GM12875 (cell line): ENCODE data around the gene NOS1AP.

Experiments
- H3K4me3 ChIP-seq: one replicate; pipeline ENCODE4 v1.5.1; 2011; ENCODE audit warnings: low read depth, low read length, control low read depth
- CTCF ChIP-seq: IDR thresholded peaks from 2 replicates; pipeline ENCODE4 v1.5.1; 2011; ENCODE audit warnings: low read depth, mild to moderate bottlenecking, control low read depth, inconsistent platforms, low read length, moderate library complexity, borderline replicate concordance; ENCODE audit not compliant: insufficient read depth

NOS1AP gene

GRCh38 chr1:162094271-162094670 lies 24.8 kb downstream of the NOS1AP start:
- no peak for TF ChIP-seq CTCF
- no peak overlapping the region for H3K4me3 ChIP-seq

DNA sequence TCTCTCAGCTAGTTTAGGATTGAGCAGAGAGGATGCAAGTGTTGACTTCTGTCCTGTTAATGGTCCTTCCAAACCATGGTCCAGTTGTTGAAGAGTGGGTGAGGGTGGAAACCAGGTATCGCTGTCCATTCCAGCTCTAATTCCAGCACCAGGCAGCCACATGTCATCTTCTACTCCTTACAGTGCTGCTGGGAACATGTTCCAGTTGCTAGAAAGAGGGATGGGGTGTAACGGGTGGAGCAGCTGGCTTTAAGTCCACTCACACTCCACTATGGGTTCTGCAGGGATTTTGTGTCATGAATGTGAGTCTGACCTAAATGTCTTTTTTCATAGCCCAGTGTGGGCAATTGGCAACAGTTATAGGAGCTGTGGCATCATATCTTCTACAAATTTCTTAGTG lies 25.2 kb downstream of the NOS1AP start:
- H3K4me3 ChIP-seq = no peak overlapping the region
- TF ChIP-seq CTCF = no peak

DNA sequence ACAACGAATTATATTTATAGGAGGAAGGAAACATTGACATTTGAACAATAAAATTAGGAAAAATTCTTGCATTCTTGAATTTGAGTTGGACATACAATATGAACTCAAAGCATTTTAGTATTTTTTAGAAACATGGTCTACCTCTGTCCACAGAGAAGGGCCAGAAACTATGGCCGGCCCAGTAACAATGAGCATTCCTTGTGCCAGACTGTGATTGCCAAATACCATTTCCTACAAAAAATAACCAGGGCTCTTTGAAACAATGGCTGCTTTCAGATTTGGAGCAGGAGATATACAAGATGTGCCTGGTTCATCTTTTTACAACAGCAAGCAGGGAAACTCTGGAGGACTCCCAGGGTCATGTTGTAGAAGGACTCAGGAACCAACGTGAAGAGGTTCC lies 38.4 kb downstream of the NOS1AP start:
- no peak overlapping the region for H3K4me3 ChIP-seq
- no peak for TF ChIP-seq CTCF

DNA sequence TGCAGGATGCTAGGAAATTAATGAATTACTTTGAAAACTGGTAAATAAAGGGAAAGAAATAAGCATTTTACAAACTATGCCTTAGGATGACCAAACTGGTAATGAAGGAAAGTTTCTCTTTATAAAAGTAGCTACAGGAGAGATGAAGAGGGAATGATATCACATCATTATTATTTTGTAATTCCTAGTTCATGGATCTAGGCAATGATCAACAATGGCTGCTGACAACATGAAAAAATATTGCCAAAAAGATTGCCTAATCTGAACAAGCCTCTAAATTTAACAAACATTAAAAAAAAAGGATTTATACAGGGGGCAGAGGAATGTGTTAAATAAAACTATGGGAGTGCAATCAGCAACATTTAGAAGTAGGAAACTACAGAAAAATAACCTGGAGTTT lies 38.9 kb downstream of the NOS1AP start:
- H3K4me3 ChIP-seq = no peak overlapping the region
- no peak for TF ChIP-seq CTCF

DNA sequence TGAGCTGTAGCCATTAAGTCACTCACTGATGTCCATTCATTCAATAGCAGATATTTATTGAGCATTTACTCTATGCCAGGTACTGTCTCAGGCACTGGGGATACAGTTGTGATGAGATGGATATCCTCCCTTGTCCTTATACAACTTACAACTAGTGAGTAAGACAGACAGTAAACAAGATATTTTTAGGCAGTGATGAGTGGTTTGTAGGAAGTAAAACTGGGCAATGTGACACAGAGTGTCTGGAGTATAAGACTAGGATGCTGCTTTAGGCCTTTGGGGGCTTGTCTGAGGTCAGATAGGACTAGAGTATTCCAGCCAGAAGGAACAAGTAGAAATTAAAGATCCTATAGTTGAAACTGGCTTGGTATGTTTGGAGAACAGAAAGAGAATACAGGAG lies 41.4 kb downstream of the NOS1AP start:
- no peak for TF ChIP-seq CTCF
- H3K4me3 ChIP-seq = no peak overlapping the region

DNA sequence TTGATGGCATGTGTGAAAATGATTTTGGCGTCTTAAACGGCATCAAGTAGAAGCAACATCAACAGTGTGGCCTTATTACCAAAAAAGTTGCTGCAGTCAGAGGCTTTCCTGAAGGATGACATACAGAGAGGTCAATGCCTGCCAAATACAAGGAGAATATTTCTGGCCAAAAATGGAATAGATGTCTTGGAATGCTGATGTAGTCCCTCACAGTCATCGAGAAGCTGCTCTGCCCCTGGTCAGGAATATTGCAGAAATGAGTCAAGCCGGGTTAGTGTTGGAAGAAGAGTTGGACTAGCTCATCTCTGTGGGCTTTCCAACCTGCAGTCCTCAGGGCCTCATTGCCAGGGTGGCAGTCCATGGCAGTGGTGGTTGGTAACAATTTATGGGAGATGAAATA lies 42.1 kb downstream of the NOS1AP start:
- no peak for TF ChIP-seq CTCF
- no peak overlapping the region for H3K4me3 ChIP-seq

DNA sequence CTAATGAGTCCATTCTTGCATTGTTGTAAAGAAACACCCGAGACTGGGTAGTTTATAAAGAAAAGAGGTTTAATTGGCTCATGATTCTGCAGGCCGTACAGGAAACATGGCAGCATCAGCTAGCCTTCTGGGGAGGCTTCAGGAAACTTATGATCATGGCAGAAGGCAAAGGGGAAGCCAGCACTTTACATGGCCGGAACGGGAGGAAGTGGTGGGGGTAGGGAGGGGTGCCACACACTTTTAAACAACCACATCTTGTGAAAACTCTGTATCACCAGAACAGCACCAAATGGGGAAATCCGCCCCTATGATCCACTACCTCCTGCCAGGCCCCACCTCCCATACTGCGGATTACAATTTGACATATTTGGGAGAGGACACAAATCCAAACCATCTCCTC lies 43.9 kb downstream of the NOS1AP start:
- TF ChIP-seq CTCF = no peak
- no peak overlapping the region for H3K4me3 ChIP-seq
